Measurements from ENCODE around the gene PRKCQ.
"Not testable (repeated sequence)": the region's sequence is repeated elsewhere in the genome, so short reads cannot be mapped to it uniquely, and the experiment has no call there.

Gene PRKCQ

DNA sequence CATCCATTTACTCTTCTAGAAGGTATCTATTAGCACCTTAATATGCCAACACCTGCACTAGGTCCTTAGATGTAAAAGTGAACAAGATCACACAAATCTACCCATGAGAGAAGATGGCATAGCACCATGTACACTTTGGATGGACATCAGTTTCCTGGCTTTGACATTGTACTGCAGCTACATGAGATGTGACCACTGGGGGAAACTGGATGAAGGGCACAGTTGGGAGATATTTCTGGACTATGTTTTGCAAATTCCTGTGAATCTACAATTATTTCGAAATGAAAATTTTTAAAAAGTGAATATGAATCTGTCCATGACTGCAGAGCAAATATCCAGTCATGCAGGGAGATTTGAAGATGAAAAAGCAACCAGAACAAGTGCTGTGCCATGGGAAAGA lies 124.5 kb downstream of the PRKCQ start:
- DNase-seq (ENCODE audit: low read depth) = no peak

DNA sequence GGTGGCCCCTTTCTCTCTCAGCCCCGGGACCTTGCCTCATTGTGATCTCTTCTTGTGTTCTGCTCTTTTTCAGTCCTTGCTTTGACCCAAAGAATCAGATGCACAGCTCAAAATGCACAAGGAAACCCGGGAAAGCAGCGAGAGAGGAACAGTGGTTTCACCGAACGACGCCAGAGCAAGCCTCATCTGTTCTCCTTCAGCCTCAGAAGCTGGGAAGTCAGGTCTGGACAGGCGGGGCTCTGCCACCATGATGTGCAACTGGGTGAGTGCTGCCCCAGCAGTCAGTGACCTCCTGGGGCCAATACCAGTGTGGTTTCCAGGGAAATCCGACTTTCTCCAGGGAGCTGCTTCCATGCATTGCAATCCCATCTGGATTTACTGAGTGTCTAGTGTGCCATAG lies 133.4 kb downstream of the PRKCQ start:
- DNase-seq (ENCODE audit: low read depth) = no peak

- peak; percentile 6 for DNase-seq (ENCODE audit: low read depth)
These were observed 134.3 kb downstream of the PRKCQ start for GRCh38 chr10:6445671-6446316.

GRCh38 chr10:6439875-6440274 lies 140.2 kb downstream of the PRKCQ start:
- not testable (repeated sequence) for DNase-seq (ENCODE audit: low read depth)

GRCh38 chr10:6431861-6432260 lies 148.2 kb downstream of the PRKCQ start:
- DNase-seq (ENCODE audit: low read depth) = no peak

DNA sequence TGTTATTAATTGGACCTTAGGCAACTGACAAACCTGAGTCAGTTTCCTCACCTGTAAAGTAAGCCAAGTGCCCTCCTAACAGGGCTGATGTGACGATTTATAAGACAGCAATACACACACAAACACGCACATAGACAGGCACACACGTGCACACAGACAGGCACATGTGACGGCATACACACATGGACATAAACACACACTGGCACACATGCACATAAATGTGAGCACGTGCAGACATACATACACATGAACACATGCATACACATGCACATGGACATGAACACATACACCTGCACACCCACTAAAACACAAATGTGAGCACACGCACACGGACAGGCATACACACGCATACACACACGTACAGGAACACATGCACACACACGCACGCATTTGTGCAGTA lies 148.9 kb downstream of the PRKCQ start:
- no peak for DNase-seq (ENCODE audit: low read depth)

GRCh38 chr10:6430423-6430980 lies 149.6 kb downstream of the PRKCQ start:
- no peak for DNase-seq (ENCODE audit: low read depth)

- no peak for DNase-seq (ENCODE audit: low read depth)
These were observed 152.6 kb downstream of the PRKCQ start for GRCh38 chr10:6427357-6427959.

DNA sequence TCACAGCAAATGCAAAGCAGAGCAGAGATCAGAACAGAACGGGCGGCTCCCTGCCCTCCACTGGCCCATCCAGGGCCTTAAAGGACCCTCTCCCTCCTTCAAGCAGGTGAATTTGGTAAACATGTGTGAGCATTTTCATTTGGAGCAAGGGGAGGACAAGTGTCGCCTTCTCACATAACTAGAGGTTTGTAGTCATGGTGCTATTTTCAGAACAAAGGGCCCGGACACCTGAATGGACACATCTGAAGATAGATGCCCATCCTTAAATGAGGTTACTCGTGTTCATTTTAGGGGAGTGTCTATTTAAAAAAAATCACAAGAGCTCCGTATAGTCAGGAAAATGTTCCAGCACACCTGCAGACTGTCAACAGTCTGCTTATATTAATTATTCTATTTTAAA lies 153.8 kb downstream of the PRKCQ start:
- DNase-seq (ENCODE audit: low read depth) = no peak

GRCh38 chr10:6423413-6424170 lies 156.5 kb downstream of the PRKCQ start:
- DNase-seq (ENCODE audit: low read depth) = no peak

GRCh38 chr10:6423004-6423403 lies 157.1 kb downstream of the PRKCQ start:
- no peak for DNase-seq (ENCODE audit: low read depth)

- no peak for DNase-seq (ENCODE audit: low read depth)
These were observed 161.4 kb downstream of the PRKCQ start for GRCh38 chr10:6418613-6419216.

DNA sequence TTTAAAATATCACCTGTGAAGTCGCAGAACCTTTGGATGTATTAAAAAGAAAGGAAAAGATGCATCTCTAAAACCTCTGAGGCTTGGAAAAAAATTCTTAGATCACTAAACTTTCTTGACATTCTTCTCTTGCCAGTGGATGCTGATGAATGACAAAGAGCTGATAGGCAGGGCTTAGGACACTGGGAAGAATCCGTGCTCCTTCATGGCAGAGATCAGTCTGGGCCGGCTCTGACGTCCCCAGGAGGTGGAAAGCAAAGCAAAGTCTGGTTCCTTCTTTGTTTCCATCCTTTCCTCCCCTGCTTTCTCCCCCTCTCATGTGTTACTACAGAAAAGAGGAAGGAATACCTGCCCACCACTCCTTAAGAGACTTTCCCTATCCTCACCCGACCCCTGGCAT lies 161.9 kb downstream of the PRKCQ start:
- no peak for DNase-seq (ENCODE audit: low read depth)

DNA sequence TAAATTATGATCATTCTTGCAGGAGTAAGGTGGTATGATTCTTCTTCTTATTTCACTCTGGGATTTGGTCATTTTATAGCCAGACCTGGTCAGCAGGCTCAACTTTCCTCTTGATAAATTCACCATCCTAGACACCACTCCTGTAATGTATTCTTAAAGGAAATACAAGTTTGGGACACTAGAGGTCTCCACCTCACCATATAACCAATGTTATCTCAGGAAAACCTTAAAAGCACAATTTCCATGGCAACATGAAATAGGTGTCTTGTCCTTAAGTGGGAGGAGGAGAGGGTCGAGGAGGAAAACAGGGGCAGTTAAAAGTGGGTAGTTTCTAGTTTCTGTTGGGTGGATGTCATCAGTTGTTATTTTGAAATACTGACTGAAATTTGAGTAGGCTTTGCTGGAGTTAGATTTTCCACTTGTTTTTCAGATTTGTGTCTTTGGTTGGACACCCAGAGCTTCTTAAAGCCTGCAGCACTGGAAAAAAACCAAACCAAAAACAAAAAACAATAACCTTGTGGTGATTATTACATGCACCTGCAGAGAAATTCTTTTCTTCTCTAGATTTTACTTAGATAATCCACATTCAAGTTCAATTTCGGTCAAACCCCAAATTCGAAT lies 163.1 kb downstream of the PRKCQ start:
- DNase-seq (ENCODE audit: low read depth) = no peak

DNA sequence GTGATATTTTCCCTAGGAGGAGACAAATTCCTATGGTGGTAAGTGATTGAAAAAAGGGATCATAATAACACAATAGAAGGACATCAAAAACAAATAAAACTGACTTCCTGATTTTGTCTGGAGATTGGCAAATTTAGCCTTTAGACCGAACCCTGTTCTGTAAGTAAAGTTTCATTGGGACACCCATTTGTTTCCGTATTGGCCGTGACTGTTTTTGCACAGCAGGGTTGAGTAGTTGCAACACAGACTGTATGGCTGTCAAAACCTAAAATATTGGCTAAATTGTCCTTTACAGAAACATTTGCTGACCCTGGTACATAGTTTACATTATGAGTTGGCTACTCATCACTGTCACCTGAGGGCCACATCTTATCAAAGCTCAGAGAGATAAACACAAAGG lies 168.6 kb downstream of the PRKCQ start:
- no peak for DNase-seq (ENCODE audit: low read depth)

GRCh38 chr10:6410830-6411229 lies 169.2 kb downstream of the PRKCQ start:
- no peak for DNase-seq (ENCODE audit: low read depth)

GRCh38 chr10:6409971-6410643 lies 170.0 kb downstream of the PRKCQ start:
- DNase-seq (ENCODE audit: low read depth) = no peak

DNA sequence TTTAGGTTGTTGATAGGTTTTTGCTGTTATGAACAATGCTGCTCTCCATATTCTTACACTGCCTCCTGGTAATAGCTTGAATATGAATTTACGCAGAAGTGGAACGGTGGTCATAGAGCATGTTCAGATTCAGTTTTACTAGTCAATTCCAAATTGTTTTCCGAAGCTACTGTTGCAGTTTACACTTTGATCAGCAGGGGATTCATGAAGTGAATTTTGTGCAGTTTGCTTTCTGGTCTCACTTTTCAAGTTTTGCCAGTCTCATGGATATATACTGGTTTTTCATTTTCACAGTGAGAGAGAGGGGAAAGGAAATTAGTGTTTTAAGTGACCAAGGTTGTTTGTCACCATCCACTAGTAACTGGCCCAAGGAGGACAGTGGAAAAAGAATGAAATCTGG lies 171.3 kb downstream of the PRKCQ start:
- DNase-seq (ENCODE audit: low read depth) = no peak

DNA sequence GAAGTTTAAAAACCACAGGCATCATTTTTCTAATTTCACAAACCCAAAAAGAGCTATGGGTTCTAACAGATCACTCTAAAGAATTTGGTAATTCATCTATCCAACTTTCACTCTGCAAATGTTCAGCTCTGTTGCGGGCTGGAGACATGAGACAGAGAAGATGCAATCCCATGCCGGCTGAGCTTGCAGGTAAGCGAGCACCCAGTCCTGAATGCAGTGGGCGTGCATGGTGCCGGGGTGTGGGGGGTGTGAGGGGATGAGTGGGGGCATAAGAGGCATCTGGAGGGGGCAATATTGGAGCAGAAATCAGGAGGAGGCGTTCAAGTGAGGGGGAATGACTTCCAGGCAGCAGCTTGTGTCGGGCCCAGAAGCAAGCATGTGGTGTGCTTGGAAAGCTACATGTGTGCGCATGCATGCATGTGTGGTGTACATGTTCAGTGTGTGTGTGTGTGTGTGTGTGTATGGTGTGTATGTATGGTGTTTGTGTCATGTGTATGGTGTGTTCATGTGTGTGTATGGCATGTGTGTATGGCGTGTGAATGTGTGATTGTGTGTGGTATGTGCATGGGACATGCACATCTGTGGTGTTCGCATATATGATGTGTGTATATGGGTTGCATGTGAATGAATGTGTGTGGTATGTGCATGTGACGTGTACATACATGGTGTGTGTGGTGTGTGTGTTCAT lies 172.9 kb downstream of the PRKCQ start:
- no peak for DNase-seq (ENCODE audit: low read depth)

DNA sequence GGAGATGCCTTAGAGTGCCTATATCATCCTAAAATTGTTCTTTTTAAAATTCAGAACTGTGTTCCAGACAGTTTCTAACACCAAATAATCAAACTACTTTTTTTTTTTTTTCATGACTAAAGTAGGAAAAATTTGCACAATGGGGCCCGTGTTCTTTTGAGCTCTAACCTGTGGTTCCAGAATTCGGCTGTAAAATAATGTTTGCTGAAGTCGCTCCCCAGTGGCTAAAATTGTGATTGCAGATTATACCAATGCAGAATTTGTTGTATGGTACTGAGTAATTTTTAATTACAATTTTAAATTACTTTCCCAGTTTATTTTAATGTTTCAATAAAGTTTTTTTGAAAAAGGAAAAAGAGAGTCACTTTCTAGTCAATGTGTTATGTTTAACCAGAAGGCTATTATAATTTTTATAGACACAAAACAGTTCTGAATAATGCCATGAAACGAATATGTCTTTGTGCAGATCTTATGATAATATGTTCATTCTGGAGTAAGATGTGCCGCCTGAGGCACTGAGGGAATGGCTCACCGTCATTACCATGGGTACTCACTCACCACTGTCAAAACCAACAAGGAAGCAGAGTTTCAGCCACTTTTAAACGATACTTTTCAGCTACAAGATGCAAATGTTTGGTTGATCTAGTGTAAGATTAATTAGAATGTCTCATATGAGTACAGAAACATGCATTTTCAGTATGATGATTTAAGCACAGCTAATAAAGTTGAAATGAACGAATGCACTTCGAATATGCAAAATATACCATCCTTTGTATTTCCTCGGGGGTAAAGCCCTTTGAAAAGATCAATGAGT lies 173.6 kb downstream of the PRKCQ start:
- DNase-seq (ENCODE audit: low read depth) = no peak

All from stromal cell of bone marrow (primary cell).